ENCODE measurements around the gene DLG2.

GRCh38 chr11:83766932-83767331 lies 1860.2 kb downstream of the DLG2 start:
- no peak for TF ChIP-seq POLR2A (IDR thresholded peaks at IDR 0.05)
- no peak for TF ChIP-seq CTCF (IDR thresholded peaks at IDR 0.05)

All from ovary (tissue), 3 donors.